ENCODE results near the gene SESN1.

GRCh38 chr6:109079981-109080380 lies 14.7 kb downstream of the SESN1 start:
- TF ChIP-seq CTCF (IDR thresholded peaks at IDR 0.05; ENCODE audit: low read length): no peak
- no peak for TF ChIP-seq EZH2 (optimal IDR thresholded peaks at IDR 0.05; ENCODE audit: low read depth, low read length)
